ENCODE measurements around the gene SMPD3.
A peak's percentile ranks its signal among the peaks of the same experiment; 100 is the strongest.

Gene SMPD3

GRCh38 chr16:68368301-68368888 is 79.9 kb downstream of the SMPD3 start:
- no peak for DNase-seq

- no peak for DNase-seq
Measured at GRCh38 chr16:68367891-68368290, 80.4 kb downstream of the SMPD3 start.

GRCh38 chr16:68367440-68367839 is 80.9 kb downstream of the SMPD3 start:
- no peak for DNase-seq

GRCh38 chr16:68367030-68367429 is 81.3 kb downstream of the SMPD3 start:
- peak; percentile 44 to 64 for DNase-seq

GRCh38 chr16:68366062-68366461 is 82.2 kb downstream of the SMPD3 start:
- DNase-seq: no peak

- no peak for DNase-seq
Measured at GRCh38 chr16:68365167-68365817, 83.0 kb downstream of the SMPD3 start.

GRCh38 chr16:68364561-68364998 is 83.7 kb downstream of the SMPD3 start:
- DNase-seq: no peak

- no peak for DNase-seq
Measured at GRCh38 chr16:68363658-68364521, 84.4 kb downstream of the SMPD3 start.

- DNase-seq: no peak
Measured at GRCh38 chr16:68362947-68363657, 85.2 kb downstream of the SMPD3 start.

GRCh38 chr16:68362262-68362913 is 85.9 kb downstream of the SMPD3 start:
- DNase-seq: no peak

GRCh38 chr16:68361485-68361884 is 86.8 kb downstream of the SMPD3 start:
- DNase-seq: no peak

- no peak for DNase-seq
Measured at GRCh38 chr16:68360956-68361355, 87.4 kb downstream of the SMPD3 start.

GRCh38 chr16:68360547-68360946 is 87.8 kb downstream of the SMPD3 start:
- DNase-seq: no peak

GRCh38 chr16:68359398-68360191 is 88.7 kb downstream of the SMPD3 start:
- no peak for DNase-seq

- no peak for DNase-seq
Measured at GRCh38 chr16:68358951-68359350, 89.4 kb downstream of the SMPD3 start.

GRCh38 chr16:68357923-68358322 is 90.4 kb downstream of the SMPD3 start:
- DNase-seq: no peak

GRCh38 chr16:68357521-68357922 is 90.8 kb downstream of the SMPD3 start:
- no peak for DNase-seq

GRCh38 chr16:68356919-68357286 is 91.4 kb downstream of the SMPD3 start:
- no peak for DNase-seq

GRCh38 chr16:68356249-68356918 is 91.9 kb downstream of the SMPD3 start:
- peak; percentile 68 to 77 for DNase-seq

- no peak for DNase-seq
Measured at GRCh38 chr16:68355447-68356248, 92.7 kb downstream of the SMPD3 start.

All from activated CD4-positive, alpha-beta T cell treated with anti-CD3 and anti-CD28 coated beads, Interleukin-2, amount 50 U/mL, for 48 hours (primary cell).